ENCODE results near the gene HHLA2. TPM values are rescaled to one million over a fixed set of nuclear protein-coding genes. Genes with fewer than 3 reads are reported as not detected.

The HHLA2 gene
- polyA plus RNA-seq, 1 donor (not counting 4 experiments of a cell fraction or from before 2014, with no cell fraction given): not detected

- DNase-seq (ENCODE audit: low read depth, low spot score) (no peak), FAIRE-seq (no peak)
- Histone ChIP-seq H2AFZ (ENCODE audit: control insufficient read depth, low read length) (no peak overlapping the region), H3K4me2 (ENCODE audit: control insufficient read depth, extremely low read depth, insufficient read depth, low read depth, low read length) (no peak overlapping the region), H3K27me3 (ENCODE audit: control insufficient read depth, extremely low read depth, insufficient read depth, low read length) (no peaks in the 10 kb centered on the region), H3K9me3 (ENCODE audit: control insufficient read depth, low read depth, low read length) (no peaks in the 10 kb centered on the region), H3K36me3 (ENCODE audit: control insufficient read depth in 2 of 2, extremely low read depth in 1 of 2, insufficient read depth in 2 of 2, low read length in 2 of 2) (no peaks in the 10 kb centered on the region), H3K27ac (ENCODE audit: control insufficient read depth, insufficient read depth, low read length) (no peak overlapping the region), H4K20me1 (ENCODE audit: control insufficient read depth, extremely low read depth, insufficient read depth, low read length) (no peaks in the 10 kb centered on the region), H3K4me3 (ENCODE audit: control insufficient read depth in 2 of 3, extremely low read depth in 1 of 3, insufficient read depth in 2 of 3, low read depth in 1 of 3, low read length in 3 of 3) (no peak overlapping the region), H3K4me1 (ENCODE audit: control insufficient read depth, extremely low read depth, insufficient read depth, low read length) (no peaks in the 10 kb centered on the region), H3K79me2 (ENCODE audit: control insufficient read depth, insufficient read depth, low read length) (no peaks in the 10 kb centered on the region), H3K9me1 (ENCODE audit: control insufficient read depth, extremely low read depth, insufficient read depth, low read length) (no peaks in the 10 kb centered on the region), H3K9ac (ENCODE audit: control insufficient read depth, extremely low read depth, insufficient read depth, low read length) (no peak overlapping the region)
- dilution Hi-C loops (cut with MboI; ENCODE audit: extremely low pct_ligation_motif_present, low sequenced_read_pairs): no loop called here
- TF ChIP-seq EZH2 (IDR thresholded peaks at IDR 0.05; ENCODE audit: low read length) (no peak), CTCF (optimal IDR thresholded peaks at IDR 0.05 in 1 of 3, IDR thresholded peaks at IDR 0.05 in 1 of 3, conservative IDR thresholded peaks at IDR 0.05 in 1 of 3; ENCODE audit: extremely low read depth in 1 of 3, insufficient read depth in 2 of 3, low read length in 3 of 3) (no peak)
Observed at GRCh38 chr3:108329947-108330346, 33.6 kb downstream of the HHLA2 start.

- no peaks in the 10 kb centered on the region for H3K36me3 ChIP-seq (ENCODE audit: control insufficient read depth in 2 of 2, extremely low read depth in 1 of 2, insufficient read depth in 2 of 2, low read length in 2 of 2)
- H3K4me2 ChIP-seq (ENCODE audit: control insufficient read depth, extremely low read depth, insufficient read depth, low read depth, low read length): no peak overlapping the region
- dilution Hi-C loops (cut with MboI; ENCODE audit: extremely low pct_ligation_motif_present, low sequenced_read_pairs): no loop called here
- FAIRE-seq: no peak
- H3K4me1 ChIP-seq (ENCODE audit: control insufficient read depth, extremely low read depth, insufficient read depth, low read length): no peaks in the 10 kb centered on the region
- no peaks in the 10 kb centered on the region for H3K9me1 ChIP-seq (ENCODE audit: control insufficient read depth, extremely low read depth, insufficient read depth, low read length)
- H3K9ac ChIP-seq (ENCODE audit: control insufficient read depth, extremely low read depth, insufficient read depth, low read length): no peak overlapping the region
- no peak overlapping the region for H3K4me3 ChIP-seq (ENCODE audit: control insufficient read depth in 2 of 3, extremely low read depth in 1 of 3, insufficient read depth in 2 of 3, low read depth in 1 of 3, low read length in 3 of 3)
- no peak for DNase-seq (ENCODE audit: low read depth, low spot score)
- no peaks in the 10 kb centered on the region for H4K20me1 ChIP-seq (ENCODE audit: control insufficient read depth, extremely low read depth, insufficient read depth, low read length)
- H3K79me2 ChIP-seq (ENCODE audit: control insufficient read depth, insufficient read depth, low read length): no peaks in the 10 kb centered on the region
- H3K9me3 ChIP-seq (ENCODE audit: control insufficient read depth, low read depth, low read length): no peaks in the 10 kb centered on the region
- no peak overlapping the region for H3K27ac ChIP-seq (ENCODE audit: control insufficient read depth, insufficient read depth, low read length)
- no peaks in the 10 kb centered on the region for H3K27me3 ChIP-seq (ENCODE audit: control insufficient read depth, extremely low read depth, insufficient read depth, low read length)
- TF ChIP-seq CTCF (optimal IDR thresholded peaks at IDR 0.05 in 1 of 3, IDR thresholded peaks at IDR 0.05 in 1 of 3, conservative IDR thresholded peaks at IDR 0.05 in 1 of 3; ENCODE audit: extremely low read depth in 1 of 3, insufficient read depth in 2 of 3, low read length in 3 of 3): no peak
- no peak for TF ChIP-seq EZH2 (IDR thresholded peaks at IDR 0.05; ENCODE audit: low read length)
- no peak overlapping the region for H2AFZ ChIP-seq (ENCODE audit: control insufficient read depth, low read length)
Observed at GRCh38 chr3:108331792-108332191, 35.4 kb downstream of the HHLA2 start.

Data from keratinocyte (primary cell).